Colon (tissue), 2 donors: ENCODE data around the gene SUGP2.

Experiments
- FAIRE-seq: peaks from 2 replicates; lab custom pipeline; 2012; peaks lifted over from hg19 to GRCh38; lab: Jason Lieb, UNC
- donor health status: control.
- donor health status: control.

The SUGP2 gene

DNA sequence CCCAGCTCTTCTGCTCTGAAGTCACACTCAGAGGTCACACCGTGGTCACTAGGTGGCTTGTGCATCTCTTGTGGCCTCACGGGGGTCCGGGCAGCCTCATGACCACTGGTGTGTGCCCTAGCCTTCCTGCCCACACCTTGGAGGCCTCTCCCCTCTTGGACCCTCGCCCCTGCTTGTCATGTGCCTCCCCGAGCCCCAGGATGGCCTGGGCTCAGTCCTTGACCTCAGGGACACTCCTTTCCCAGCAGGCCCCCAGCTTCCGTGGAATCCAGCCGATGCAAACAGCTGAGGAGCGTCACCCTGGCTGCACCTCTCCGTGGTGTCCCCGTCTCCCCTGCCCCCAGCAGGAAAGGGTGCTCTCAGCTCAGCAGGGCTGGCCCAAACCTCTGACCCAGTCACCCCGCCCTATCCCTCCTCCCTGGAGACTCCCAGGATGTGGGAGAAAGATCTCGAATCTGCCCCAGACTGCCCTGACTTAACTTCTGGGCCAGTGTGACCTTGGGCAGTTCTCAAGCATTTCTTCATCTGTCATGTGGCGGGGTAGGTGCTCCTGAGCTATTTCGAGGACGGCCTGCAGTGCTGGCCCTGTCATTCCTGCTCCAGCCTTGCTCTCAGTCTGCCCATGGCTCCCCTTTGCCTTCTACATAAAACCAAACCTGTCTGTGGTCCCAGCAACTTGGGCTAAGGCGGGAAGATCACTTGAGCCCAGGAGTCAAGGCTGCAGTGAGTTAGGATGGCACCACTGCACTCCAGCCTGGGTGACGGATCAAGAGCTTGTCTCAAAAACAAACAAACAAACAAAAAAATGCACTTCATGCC, 25.9 kb upstream of the SUGP2 start:
- FAIRE-seq, result no peak

DNA sequence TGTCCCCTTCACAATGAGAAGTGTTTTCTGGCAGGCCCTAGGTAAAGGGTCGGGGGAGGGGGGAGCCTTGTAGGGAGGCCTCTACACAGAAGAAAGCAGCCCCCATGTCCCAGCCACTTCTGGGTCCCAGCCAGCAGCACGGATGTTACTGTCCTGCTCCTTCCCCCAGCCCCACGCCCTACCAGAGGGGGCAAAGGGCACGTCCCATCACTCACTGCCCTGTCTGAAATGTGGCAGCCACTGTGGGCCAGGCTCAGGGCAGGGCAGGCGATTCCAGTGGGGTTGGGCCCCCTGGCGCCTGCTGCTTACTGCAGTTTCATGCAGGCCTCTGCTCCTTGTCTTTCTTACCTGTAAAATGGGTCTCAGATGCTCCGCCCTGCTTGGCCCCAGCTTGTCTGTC, 24.4 kb upstream of the SUGP2 start:
- FAIRE-seq, result no peak

DNA sequence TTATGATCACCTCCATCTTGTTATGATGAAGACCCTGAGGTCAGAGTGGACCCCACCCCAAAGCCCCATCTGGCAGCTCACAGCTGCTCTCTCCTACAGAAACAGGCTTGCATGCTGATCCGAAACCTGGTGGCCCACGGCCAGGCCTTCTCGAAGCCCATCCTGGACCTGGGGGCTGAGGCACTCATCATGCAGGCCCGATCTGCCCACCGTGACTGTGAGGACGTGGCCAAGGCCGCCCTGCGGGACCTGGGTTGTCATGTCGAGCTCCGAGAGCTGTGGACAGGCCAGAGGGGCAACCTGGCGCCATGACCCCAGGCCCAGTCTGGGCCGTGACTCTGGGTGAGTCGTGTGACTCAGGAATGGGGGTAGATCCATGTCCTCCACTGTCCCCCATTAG, 24.0 kb upstream of the SUGP2 start:
- FAIRE-seq, result no peak

DNA sequence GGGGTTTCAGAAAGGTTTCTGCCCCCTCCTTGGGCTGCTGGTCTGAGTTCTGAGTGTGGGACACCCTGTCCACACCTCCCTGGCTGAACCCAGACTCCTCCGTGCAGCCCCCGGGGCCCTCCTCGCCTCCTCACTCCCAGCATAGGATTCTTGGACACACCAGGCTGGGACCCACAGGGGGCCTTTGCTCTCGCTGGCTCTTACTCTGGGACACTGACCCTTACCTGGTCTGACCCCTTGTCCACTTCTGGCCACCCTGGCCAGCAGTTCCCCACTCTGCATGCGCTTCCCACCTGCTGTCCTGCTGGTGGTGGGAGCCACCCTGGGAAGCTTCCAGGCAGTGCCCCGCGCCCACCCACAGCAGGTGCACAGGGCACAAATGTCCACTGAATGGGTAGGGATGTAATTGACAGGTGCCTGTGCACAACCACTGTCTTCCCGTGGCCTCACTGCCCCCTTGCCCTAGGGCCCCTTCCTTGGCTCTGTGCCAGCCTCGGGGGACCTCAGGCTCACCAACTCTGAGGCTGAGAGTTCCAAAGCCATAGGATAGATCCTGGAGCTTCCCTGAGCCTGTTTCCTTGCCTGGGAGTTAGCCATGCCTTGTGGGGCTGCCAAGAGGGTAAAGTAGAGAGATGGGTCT, 23.4 kb upstream of the SUGP2 start:
- no peak for FAIRE-seq

DNA sequence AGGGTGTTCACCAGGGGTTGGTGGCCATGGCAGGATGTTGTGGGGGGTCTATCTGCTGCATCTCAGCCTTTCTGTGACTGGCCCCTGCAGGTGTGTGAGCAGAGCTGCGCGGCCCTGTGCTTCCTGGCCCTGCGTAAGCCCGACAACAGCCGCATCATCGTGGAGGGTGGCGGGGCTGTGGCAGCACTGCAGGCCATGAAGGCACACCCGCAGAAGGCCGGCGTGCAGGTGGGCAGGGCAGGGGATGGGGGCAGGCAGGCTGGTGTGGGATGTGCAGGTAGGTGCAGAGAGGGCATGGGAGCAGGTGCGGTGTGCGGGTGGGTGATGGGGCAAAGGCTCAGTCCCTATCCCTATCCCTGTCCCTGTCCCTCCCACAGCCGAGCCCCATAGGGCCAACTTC, 22.4 kb upstream of the SUGP2 start:
- no peak for FAIRE-seq

DNA sequence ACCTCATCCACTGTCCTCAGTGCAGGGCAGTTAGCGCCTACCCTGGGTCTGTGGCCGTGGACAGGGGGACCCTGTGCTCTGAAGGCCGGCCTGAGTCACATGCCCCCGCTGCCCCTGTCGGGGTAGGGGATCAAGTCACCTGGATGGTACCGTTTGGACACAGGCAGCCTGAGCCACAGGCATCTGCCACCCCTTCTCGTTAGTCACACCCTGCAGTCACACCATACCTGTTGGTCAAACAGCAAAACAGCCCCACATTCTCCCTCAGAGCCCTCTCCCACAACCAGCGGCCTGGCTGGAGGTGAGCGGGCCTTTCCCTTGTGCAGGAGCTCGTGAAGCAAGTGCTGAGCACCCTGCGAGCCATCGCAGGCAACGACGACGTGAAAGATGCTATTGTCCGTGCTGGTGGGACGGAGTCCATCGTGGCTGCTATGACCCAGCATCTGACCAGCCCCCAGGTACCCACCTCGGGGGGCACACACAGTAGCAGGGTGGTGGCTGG, 21.7 kb upstream of the SUGP2 start:
- no peak for FAIRE-seq

DNA sequence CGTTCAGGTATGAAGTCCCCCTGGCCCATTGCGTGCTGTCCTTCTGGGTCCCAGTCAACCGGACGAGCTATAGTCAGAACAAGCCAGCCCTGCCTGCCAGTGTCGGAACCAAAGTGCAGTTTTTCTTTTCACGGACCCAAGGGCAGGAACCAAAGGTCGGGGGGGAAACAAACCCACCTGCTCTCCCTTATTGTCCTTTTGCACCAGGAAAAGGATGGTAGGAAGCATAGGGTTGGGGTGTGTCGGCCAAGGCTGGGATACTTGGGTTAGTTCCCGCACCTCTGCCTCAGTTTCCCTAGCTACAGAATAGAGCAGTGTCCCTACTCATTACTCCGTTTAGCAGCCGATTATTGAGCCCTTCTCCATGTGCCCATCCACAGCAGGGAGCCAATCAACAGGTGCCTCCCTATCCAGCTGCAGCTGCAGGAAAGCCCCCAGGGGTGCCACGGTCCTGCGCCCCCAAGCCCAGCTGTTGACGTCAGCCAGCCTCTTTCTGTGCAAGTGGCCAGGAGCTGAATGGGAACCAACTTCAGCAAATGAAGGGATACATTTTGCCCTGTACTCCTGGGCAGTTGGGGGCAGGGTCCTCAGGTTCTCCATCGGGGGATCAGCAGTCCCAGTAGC, 21.1 kb upstream of the SUGP2 start:
- no peak for FAIRE-seq

DNA sequence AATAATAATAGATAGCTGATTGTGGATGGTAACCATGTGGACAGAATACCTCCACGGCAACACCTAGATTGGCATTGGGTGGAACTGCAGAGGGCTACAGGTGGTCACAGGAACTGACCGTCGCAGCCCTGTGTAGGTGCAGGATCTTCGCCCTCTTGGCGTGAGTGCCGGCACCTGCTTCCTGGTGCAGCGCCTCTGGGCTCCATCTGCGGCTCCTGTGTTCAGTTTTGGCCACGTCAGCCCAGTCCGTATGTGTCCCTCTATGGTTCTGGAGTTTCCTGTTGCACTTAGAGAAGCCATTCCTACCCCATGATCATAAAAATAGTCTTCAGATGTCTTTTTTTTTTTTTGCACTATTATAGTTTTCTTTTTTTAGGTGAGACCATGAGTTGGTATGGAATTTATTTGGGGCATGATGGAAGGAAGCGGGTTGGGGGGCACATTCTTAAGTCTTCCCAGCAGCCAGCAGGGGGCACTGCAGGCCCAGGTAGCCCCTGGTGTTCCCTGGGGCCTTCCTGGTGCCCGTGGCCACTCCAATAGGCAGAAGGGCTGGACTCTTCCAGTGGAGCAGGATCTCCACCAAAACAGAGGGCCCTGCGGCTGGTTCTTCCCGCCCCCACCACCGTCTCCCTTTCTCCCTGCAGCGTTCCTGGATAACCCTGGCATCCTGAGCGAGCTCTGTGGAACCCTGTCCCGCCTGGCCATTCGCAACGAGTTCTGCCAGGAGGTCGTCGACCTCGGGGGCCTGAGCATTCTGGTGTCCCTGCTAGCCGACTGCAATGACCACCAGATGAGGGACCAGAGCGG, 20.4 kb upstream of the SUGP2 start:
- no peak for FAIRE-seq

DNA sequence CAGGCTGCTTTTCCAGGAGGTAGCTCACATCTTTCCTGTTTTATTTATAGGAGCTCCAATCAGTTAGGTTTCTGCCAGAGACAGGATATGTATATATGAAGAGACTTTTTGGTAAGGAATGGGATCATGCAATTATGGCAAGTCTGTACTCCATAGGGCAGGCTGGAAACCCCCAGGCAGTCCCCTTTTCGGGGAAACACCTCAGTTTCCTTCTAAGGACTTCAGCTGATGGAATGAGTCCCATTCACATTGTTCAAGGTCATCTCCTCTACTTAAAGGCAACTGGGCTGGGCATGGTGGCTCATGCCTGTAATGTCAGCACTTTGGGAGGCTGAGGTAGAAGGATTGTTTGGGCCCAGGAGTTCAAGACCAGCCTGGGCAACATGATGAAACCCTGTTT, 19.6 kb upstream of the SUGP2 start:
- FAIRE-seq, result no peak

DNA sequence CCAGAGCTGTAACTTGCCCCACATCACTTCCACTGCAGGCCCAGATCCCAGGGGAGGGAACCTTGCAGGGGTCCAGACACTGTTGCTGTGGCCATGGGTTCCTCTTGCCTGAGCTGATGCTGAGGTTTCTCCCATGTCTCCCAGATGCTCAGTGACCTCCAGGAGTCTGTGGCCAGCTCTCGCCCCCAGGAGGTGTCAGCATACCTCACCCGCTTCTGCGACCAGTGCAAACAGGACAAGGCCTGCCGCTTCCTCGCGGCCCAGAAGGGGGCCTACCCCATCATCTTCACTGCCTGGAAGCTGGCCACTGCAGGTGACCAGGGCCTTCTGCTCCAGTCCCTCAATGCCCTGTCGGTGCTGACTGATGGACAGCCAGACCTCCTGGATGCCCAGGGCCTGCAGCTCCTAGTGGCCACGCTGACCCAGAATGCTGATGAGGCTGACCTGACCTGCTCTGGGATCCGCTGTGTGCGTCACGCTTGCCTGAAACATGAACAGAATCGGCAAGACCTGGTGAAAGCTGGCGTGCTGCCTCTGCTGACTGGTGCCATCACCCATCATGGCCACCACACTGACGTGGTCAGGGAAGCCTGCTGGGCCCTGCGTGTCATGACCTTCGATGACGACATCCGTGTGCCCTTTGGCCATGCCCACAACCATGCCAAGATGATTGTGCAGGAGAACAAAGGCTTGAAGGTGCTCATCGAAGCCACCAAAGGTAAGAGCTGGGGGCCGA, 18.3 kb upstream of the SUGP2 start:
- no peak for FAIRE-seq

DNA sequence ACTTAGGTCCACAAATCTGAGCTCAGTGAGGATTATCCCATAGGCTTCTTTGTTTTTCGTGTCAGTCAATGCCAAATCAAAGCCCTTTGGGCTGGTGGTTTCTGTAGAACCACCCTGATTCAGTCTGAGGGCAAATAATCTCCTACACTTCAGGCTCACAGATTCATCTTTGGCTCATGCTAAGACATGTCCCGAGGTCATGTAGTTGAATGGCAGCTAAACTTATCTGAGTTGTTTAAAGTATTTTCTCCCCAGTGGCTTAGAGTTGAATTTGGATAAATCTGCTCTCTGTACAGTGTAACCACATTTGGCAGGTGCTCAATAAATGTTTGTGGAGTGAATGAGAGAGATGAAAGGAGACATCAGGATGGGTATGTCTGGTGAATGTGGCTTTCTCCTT, 17.4 kb upstream of the SUGP2 start:
- FAIRE-seq, result no peak

DNA sequence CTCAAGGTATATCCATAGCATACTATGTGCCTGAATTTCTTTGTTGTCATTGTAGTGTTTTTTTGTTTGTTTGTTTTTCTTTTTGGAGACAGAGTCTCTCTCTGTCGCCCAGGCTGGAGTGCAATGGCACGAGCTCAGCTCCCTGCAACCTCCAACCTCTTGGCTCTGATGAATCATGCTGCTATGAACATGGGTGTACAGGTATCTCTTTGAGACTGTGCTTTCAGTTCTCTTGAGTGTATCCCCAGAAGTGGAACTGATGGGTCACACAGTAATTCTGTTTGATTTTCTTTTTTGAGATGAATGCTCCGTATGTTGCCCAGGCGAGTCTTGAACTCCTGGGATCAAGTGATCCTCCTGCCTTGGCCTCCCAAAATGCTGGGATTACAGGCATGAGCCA, 16.8 kb upstream of the SUGP2 start:
- FAIRE-seq, result no peak

DNA sequence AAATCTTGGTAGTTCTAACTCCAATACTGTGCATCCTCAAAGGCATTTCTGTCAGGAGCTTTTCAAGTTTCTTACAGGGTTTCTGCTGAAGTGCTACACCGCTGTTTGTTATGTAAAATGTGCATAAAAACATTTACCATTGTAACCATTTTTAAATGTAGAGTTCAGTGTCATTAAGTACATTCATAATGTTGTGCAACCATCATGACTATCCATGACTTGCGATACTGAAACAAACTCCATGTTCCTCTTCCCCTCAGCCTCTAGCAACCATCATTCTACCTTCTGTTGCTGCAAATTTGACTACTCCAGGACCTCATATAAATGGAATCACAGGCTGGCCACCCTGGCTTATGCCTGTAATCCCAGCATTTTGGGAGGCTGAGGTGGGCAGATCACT, 16.1 kb upstream of the SUGP2 start:
- FAIRE-seq, result no peak

DNA sequence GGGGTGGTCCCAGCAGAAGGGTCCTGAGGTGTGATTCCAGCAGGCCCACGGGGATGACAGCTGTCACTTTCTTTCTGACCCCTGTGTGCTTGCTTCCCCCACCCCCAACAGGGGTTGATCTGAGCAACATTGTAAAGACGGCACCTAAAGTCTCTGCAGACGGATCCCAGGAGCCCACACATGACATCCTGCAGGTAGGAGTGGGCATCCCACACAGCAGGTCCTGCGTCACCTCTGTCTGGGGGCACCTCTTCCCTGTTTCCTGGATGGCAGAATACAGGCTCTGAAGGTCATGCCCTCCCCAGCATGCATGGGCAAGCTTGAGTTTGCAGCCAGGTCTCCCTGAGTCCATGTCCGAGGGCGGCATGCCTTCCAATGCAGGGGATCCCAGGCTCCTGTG, 10.6 kb upstream of the SUGP2 start:
- FAIRE-seq, result no peak

DNA sequence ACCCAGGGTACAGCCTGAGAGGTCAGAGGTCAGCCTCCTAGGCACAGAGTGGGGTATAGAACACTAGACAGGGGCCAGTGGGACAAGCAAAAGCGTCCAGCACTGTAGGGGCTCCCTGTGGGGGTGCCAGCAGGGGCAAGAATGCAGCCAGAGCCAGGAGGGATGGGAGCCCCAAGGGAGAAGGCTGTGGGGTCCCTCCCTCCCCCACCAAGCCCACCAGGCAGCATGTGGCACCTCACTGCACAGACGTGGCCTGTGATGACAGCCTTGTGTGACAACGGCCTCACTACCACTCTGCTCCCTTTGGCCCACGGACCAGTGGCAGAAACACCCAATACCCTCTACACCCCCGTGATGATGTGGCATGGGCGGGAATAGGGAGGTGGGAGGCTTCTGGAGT, 10.2 kb upstream of the SUGP2 start:
- FAIRE-seq, result no peak

DNA sequence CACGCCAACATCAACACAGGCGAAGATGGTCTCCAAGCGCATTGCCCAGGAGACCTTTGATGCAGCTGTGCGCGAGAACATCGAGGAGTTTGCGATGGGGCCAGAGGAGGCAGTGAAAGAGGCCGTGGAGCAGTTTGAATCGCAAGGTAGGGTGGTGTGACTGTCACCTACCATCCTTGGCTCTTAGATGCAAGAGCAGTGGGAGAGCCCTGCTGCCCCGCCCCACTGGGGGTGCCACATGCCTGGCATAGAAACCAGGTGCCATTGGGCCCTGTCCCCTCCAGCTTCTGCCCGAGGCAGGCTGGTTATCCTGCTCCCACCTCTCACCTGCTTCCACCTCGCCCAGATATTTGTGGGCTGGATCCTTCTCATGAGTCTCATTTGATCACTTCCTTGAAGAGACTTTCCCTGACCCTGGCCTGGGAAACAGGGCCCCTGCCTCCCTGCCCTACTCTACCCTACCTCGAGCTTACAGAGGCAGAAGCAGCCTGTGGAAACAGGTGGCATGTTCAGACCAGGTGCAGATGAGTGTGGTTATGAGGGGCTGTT, 9.5 kb upstream of the SUGP2 start:
- no peak for FAIRE-seq

DNA sequence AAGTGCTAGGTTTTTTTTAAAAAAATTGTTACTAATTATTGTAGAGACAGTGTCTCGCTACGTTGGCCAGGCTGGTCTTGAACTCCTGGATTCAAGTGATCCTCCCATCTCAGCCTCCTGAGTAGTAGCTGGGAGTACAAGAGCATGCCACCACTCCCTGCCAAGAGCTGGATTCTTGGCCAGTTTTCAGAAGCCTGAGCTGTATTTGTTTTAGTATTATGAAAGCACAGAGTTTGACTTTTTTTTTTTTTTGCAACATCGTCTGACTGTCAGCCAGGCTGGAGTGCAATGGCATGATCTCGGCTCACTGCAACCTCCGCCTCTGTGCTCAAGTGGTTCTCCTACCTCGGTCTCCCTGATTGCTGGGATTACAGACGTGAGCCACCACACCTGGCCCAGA, 7.1 kb upstream of the SUGP2 start:
- FAIRE-seq, result no peak

DNA sequence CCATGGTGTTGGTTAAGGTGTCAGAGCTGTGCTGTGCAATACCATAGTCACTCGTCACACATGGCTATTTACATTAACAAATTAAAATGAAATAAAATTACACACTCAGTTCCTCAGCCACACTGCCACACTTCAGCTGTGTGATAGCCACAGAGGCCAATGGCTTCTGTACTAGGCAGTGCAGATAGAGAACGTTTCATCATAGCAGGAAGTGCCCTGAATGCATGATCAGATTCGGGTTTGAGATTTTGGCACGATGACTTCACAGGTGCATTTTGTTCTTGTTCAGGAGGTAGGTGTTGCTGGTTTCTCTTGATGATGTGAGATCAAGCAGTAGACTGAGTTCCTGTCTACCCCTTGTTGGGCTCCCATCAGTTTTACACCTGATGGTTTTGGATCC, 6.6 kb upstream of the SUGP2 start:
- FAIRE-seq, result no peak

DNA sequence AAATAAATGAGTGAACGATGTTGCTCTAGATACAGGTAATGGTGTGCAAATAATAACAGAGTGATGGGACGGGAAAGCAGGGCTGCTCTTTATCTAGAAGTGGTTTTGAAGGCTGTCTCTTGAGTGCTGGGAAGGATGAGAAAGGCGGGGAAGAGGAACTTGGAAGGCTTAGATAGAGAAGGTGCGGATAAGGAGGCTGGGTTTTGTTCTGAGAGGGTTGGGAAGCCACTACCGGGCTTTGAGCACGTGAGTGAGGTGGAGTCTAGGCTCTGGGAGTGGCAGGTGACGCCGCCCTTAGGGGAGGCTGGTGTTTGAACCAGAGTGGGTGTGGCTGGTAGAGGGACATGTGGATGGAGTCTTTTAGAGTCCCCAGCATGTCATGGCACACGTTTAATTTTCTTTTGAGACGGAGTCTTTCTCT, 897 bp upstream of the SUGP2 start:
- no peak for FAIRE-seq

DNA sequence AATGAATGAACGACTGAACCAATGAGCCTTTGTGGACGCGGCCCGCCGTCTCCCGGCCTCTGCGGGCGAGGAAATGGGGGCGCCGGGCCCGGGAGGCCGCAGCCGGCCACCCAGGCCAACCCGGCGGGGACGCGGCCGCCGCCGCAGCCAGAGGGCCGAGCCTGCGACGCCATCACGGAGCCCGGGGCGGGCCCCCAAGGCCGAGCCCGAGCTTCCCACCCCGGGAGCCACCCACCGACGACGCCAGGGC, 216 bp downstream of the SUGP2 start:
- no peak for FAIRE-seq

DNA sequence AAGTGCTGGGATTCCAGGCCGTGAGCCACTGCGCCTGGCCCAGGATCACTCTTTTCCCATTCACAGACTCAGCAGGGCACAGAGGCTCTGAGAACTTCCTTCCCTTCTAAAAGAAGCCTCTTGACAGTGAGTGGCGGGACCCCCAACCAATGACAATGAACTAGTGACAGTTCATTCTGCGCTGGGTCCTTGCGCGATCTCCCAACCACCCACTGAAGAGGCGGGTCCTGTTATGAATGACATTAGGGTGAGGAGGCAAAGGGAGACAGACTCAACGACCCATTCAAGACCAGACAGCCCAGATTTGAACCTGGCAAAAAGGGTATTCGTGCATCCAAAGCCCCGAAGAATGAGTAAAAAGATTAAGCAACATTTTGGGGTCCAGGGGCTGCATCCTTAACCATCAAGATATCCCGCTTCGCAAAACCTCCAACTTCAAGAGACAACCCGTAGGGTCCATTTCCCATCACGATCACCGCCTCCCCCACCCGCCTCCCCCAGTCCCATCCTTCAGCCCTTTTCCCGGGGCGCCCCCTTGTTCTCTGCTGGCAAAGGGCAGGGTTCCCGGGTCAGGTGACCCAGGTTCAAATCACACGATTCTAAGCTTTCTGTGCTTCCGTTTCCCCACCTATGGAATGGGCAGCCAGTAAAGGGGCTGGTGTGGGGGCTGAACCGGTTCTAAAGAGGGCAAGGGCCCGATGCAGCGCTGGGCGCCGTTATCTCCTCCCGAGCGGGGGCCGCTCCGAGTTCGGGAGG, 719 bp downstream of the SUGP2 start:
- no peak for FAIRE-seq
